ENCODE results near the gene FAM193A.
"Not testable (repeated sequence)": the region's sequence is repeated elsewhere in the genome, so short reads cannot be mapped to it uniquely, and the experiment has no call there.

Gene FAM193A

GRCh38 chr4:2608291-2608690, 71.8 kb downstream of the FAM193A start:
- DNase-seq (ENCODE audit: low read depth, low spot score) = no peak

DNA sequence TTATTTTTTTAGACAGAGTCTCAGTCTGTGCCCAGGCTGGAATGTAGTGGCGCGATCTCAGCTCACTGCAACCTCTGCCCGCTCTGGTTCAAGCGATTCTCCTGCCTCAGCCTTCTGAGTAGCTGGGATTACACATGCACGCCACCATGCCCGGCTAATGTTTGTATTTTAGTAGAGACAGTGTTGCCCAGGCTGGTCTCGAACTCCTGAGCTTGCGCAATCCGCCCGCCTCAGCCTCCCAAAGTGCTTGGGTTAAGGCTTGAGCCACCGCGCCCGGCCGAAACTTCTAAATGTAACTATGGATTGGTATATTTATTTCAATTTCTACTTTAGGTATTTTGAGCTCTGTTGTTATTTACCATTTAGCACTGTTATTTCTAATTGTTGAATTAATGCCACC, 79.4 kb downstream of the FAM193A start:
- no peak for DNase-seq (ENCODE audit: low read depth, low spot score)

DNA sequence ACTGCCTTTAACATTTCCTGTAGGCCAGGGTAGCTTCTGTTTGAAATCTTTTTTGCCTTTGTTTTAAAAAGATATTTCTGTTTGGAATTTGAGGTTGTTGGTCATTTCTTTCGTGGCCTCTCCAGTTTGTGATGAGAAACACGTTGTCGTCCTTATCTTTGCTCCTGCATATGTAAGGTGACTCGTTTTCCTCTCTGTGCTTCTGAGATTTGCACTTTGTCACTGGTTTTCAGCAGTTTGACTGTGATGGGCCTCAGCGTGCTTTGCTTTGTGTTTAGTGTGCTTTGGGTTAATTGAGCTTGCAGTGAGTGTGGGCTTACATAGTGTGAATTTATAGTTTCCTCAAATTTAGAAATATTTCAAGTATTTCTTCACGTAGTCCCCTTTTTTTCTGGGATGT, 81.5 kb downstream of the FAM193A start:
- DNase-seq (ENCODE audit: low read depth, low spot score) = no peak

GRCh38 chr4:2618729-2619128, 82.3 kb downstream of the FAM193A start:
- DNase-seq (ENCODE audit: low read depth, low spot score) = not testable (repeated sequence)

GRCh38 chr4:2619459-2619858, 83.0 kb downstream of the FAM193A start:
- no peak for DNase-seq (ENCODE audit: low read depth, low spot score)

DNA sequence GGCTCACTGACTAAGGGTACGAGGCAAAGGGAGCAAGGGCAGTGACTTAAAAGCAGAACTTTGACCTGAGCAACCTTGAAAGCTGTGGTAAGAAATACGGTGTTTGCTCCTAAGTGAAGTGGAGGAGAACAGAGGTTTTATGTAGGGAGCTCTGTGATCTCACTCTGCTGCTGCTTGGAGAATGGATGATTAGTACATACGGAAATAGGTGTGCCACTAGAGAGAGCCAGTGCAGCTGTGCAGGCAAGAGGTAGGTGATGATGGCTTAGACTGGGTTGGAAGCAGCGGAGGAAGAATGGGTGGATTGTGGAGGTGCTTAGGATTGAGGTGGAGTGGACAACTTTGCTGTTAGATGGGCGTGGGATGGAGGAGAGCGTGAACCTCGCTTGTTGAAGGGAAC, 85.0 kb downstream of the FAM193A start:
- DNase-seq (ENCODE audit: low read depth, low spot score) = no peak

- no peak for DNase-seq (ENCODE audit: low read depth, low spot score)
Measured at GRCh38 chr4:2623442-2623841, 87.0 kb downstream of the FAM193A start.

DNA sequence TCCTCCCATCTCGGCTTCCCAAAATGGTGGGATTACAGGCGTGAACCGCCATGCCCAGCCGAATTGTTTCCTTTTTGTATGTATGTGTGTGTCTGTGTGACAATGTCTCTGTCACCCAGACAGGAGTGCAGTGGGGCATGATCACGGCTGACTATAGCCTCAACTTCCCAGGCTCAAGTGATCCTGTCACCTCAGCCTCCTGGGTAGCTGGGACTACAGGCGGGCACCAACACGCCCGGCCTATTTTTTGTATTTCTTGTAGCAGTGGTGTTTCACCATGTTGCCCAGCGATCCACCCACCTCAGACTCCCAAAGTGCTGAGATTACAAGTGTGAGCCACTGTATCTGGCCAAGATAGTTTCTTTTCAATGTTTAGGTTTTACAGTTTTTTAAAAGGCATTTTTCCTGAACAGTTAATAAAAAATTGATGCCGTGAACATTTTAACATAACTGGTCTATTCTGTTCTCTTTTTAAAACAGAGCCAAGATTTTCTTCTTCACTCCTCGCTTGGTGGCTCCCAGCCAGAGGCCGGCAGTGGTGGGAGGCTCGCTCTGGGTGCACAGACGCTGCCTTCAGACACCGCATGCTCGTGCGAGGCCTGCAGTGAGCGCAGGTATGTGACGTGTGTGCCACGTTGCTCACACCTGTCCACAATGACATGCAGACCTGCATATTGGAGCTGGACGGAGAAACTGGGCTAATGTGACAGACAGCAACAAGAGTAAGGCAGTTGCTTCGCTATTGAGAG, 88.5 kb downstream of the FAM193A start:
- DNase-seq (ENCODE audit: low read depth, low spot score) = no peak

GRCh38 chr4:2626231-2626630, 89.8 kb downstream of the FAM193A start:
- no peak for DNase-seq (ENCODE audit: low read depth, low spot score)

- DNase-seq (ENCODE audit: low read depth, low spot score) = no peak
Measured at GRCh38 chr4:2630556-2631273, 94.3 kb downstream of the FAM193A start.

GRCh38 chr4:2634014-2634413, 97.6 kb downstream of the FAM193A start:
- DNase-seq (ENCODE audit: low read depth, low spot score) = no peak

- DNase-seq (ENCODE audit: low read depth, low spot score) = no peak
Measured at GRCh38 chr4:2636331-2636730, 99.9 kb downstream of the FAM193A start.

DNA sequence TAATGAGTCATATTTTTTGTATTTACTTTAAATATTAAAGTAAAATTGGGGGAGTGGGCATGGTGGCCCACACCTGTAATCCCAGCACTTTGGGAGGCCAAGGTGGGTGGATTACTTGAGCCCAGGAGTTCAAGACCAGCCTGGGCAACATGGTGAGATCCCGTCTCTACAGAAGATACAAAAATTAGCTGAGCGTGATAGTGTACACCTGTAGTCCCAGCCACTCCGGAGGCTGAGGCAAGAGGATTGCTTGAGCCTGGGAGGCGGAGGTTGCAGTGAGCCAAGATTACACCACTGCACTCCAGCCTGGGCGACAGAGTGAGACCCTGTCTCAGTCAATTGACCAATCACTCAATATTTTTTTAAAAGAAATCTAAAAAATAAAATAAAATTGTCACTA, 100.5 kb downstream of the FAM193A start:
- not testable (repeated sequence) for DNase-seq (ENCODE audit: low read depth, low spot score)

GRCh38 chr4:2637956-2638552, 101.6 kb downstream of the FAM193A start:
- no peak for DNase-seq (ENCODE audit: low read depth, low spot score)

DNA sequence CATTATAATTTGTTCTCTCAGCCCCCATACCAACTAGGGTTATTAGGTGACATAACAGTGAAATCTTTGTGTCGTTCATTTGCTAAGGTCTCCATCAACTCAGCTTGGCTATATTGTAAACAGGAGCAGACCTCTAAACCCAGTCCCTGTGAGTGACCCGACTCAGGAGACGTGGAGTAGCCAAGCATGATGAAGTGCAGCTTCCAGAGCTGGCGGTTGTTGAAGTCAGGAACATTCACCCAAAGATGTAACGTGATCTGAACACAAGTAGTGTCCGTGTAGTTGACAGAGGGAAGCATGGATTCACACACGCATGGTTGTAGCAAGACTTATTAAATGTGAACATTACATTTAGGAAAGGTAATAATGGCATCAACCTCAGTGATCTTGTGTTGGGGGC, 102.3 kb downstream of the FAM193A start:
- no peak for DNase-seq (ENCODE audit: low read depth, low spot score)

- no peak for DNase-seq (ENCODE audit: low read depth, low spot score)
Measured at GRCh38 chr4:2642968-2643367, 106.5 kb downstream of the FAM193A start.

DNA sequence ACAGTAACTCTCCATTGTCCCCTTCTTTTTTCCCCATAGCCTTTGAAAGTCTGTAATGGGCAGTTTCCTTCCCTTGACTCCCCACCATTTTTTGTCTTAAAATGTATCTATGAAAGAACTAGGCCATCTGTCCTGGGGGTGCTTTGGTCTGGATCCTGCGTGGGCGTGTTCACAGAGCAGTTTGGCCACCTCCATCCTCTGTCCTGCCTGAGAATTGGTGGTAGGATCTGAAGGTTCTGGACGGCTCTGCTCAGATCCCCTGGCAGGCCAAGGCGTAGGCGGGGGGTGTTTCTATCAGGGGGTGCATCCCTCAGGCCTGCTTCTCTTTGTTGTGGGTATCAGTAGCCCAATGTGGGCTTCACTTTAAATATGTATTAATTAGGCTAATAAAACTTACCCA, 107.1 kb downstream of the FAM193A start:
- no peak for DNase-seq (ENCODE audit: low read depth, low spot score)

GRCh38 chr4:2646396-2647149, 110.1 kb downstream of the FAM193A start:
- DNase-seq (ENCODE audit: low read depth, low spot score) = no peak

DNA sequence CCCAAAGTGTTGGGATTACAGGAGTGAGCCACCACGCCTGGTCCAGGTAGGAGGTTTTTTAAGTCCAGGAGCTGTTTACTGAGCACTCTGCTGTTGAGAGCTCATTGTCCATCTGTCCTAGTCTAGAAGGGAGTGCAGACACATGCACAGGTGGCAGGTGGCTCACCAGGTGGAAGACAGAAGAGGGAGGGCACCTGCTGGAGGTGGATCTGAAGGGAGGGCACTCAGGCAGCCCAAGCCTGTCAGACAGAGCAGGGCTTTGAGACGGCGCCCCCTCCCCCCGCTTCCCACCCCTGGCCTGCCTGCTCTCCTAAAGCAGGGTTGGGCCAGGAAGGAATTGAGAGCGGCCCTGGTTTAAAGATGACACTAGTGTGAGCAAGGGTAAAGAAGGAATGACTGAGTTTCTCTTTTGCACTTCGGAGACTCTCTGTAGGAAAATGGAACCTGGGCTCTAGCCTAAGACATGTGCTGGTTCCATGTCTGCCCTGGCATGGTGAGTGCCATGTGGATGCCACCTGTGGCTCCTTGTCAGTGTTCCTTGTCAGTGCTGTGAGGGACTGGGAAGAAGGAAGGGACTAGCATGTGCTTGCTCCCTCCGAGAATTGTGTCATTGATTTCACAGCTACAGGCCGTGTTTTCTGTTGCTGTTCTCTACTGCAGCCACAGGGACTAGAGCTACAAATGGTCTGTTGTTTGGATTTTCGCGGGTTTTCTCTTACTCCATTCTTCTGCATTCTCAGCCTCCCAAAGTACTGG, 111.1 kb downstream of the FAM193A start:
- no peak for DNase-seq (ENCODE audit: low read depth, low spot score)

GRCh38 chr4:2648159-2648814, 111.8 kb downstream of the FAM193A start:
- DNase-seq (ENCODE audit: low read depth, low spot score) = no peak

DNA sequence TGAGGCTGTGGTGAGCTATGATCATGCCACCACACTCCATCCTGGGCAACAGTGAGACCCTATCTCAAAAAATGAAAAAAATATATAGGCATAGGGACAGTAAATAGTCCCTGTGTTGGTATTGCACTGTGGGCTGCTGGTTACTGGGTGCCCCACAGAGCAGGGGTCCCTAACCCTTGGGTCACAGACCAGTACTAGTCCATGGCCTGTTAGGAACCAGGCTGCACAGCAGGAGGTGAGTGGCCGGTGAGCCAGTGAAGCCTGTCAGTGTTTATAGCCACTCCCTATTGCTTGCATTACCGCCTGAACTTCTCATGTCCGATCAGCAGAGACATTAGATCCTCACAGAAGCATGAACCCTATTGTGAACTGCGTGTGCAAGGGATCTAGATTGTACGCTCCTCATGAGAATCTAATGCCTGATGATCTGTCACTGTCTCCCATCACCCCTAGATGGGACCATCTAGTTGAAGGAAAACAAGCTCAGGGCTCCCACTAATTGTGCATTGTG, 113.2 kb downstream of the FAM193A start:
- no peak for DNase-seq (ENCODE audit: low read depth, low spot score)
